Measurements from ENCODE around the gene COL23A1.

COL23A1 gene

GRCh38 chr5:178434851-178435250, 155.3 kb downstream of the COL23A1 start:
- DNase-seq (ENCODE audit: low read depth), result no peak

GRCh38 chr5:178434016-178434761, 156.0 kb downstream of the COL23A1 start:
- no peak for DNase-seq (ENCODE audit: low read depth)

- no peak for DNase-seq (ENCODE audit: low read depth)
These were observed 156.9 kb downstream of the COL23A1 start for GRCh38 chr5:178433273-178433775.

GRCh38 chr5:178432421-178433272, 157.5 kb downstream of the COL23A1 start:
- no peak for DNase-seq (ENCODE audit: low read depth)

- no peak for DNase-seq (ENCODE audit: low read depth)
These were observed 158.4 kb downstream of the COL23A1 start for GRCh38 chr5:178431782-178432165.

GRCh38 chr5:178431063-178431781, 159.0 kb downstream of the COL23A1 start:
- DNase-seq (ENCODE audit: low read depth), result no peak

GRCh38 chr5:178430186-178431062, 159.8 kb downstream of the COL23A1 start:
- DNase-seq (ENCODE audit: low read depth), result no peak

GRCh38 chr5:178429491-178430185, 160.6 kb downstream of the COL23A1 start:
- DNase-seq (ENCODE audit: low read depth), result no peak

- DNase-seq (ENCODE audit: low read depth), result no peak
These were observed 161.1 kb downstream of the COL23A1 start for GRCh38 chr5:178429156-178429468.

- DNase-seq (ENCODE audit: low read depth), result no peak
These were observed 161.6 kb downstream of the COL23A1 start for GRCh38 chr5:178428341-178429155.

- DNase-seq (ENCODE audit: low read depth), result no peak
These were observed 162.5 kb downstream of the COL23A1 start for GRCh38 chr5:178427576-178428197.

- no peak for DNase-seq (ENCODE audit: low read depth)
These were observed 163.7 kb downstream of the COL23A1 start for GRCh38 chr5:178426326-178427130.

GRCh38 chr5:178425621-178426068, 164.5 kb downstream of the COL23A1 start:
- DNase-seq (ENCODE audit: low read depth), result no peak

GRCh38 chr5:178424810-178425177, 165.4 kb downstream of the COL23A1 start:
- DNase-seq (ENCODE audit: low read depth), result no peak

- no peak for DNase-seq (ENCODE audit: low read depth)
These were observed 166.0 kb downstream of the COL23A1 start for GRCh38 chr5:178423901-178424809.

GRCh38 chr5:178423431-178423830, 166.8 kb downstream of the COL23A1 start:
- no peak for DNase-seq (ENCODE audit: low read depth)

- no peak for DNase-seq (ENCODE audit: low read depth)
These were observed 167.8 kb downstream of the COL23A1 start for GRCh38 chr5:178422400-178422775.

All from T follicular helper cell (primary cell).